Measurements from ENCODE around the gene PCSK2.
A peak's percentile ranks its signal among the peaks of the same experiment; 100 is the strongest.

PCSK2 gene

DNA sequence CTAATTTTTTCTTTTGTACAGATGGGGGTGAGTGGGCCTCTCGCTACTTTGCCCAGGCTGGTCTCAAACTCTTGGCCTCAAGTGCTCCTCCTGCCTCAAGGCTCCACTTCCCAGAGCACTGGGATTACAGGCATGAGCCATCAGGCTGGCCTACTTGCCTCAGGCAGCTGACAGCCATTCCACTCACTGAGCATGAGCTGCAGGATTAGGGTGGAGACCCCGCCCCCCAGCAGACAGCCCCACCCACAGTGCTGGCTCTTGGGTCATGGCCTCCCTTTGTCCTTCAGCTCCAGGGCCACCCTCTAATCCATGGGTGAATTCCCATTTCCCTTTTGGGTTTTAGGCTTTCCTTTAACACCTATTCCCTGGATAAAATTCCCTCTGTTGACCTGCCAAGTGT, 222.2 kb downstream of the PCSK2 start:
- Histone ChIP-seq H3K27me3 (replicated peaks in 2 of 5; ENCODE audit: control insufficient read depth in 4 of 5, insufficient read depth in 5 of 5, low read length in 4 of 5) (peaks cover 0 to 18% (median 8%) of the 10 kb centered on the region in 5 experiments), H3K36me3 (ENCODE audit: control insufficient read depth in 4 of 4, insufficient read depth in 4 of 4, low read length in 3 of 4) (no peaks in the 10 kb centered on the region), H3K9me3 (ENCODE audit: control extremely low read depth in 1 of 5, control insufficient read depth in 4 of 5, insufficient read depth in 2 of 5, low read depth in 1 of 5, low read length in 4 of 5) (peaks cover 0 to 4% (median 0%) of the 10 kb centered on the region in 5 experiments), H3K4me3 (ENCODE audit: control insufficient read depth in 1 of 7, extremely low read depth in 1 of 7, insufficient read depth in 4 of 7, low read depth in 2 of 7, low read length in 6 of 7) (no peak overlapping the region), H3K27ac (ENCODE audit: insufficient read depth in 1 of 2, low read depth in 1 of 2, low read length in 2 of 2, poor library complexity in 1 of 2, severe bottlenecking in 2 of 2) (no peak overlapping the region), H3K4me1 (ENCODE audit: control extremely low read depth in 1 of 4, control insufficient read depth in 4 of 4, insufficient read depth in 4 of 4, low read length in 3 of 4) (no peaks in the 10 kb centered on the region)
- DNase-seq, result no peak
- 100% methylated on average over 1 of the region's 2 CpGs for WGBS (ENCODE audit: insufficient coverage)
- ChIA-PET CTCF (no interaction called here), POLR2A (interaction anchor here (0.6 kb wide), 1 partner anchor 21 kb away, joined by 6 read pairs; no protein-coding TSS in a partner anchor)

DNA sequence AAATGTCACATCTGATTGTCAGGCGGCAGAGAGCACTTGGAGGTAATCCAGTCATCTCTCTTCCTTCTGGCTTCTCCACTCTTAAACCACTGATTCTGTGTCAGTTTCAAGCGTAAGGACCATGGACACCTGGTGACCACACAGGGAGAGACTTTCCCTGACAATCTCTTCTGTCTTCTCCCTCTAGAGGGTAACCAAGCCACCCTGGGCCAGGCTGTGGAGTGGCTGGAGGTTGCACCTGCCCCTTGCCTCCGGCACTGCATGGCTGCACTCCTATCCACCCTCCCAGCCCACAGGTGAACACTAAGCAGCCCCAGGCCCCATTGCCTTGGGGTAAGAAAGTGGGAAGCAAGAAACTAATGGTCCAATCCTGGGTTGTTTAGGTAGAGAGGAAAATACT, 225.6 kb downstream of the PCSK2 start:
- Histone ChIP-seq H3K27ac (ENCODE audit: insufficient read depth in 1 of 2, low read depth in 1 of 2, low read length in 2 of 2, poor library complexity in 1 of 2, severe bottlenecking in 2 of 2) (no peak overlapping the region), H3K36me3 (ENCODE audit: control insufficient read depth in 4 of 4, insufficient read depth in 4 of 4, low read length in 3 of 4) (no peaks in the 10 kb centered on the region), H3K4me1 (ENCODE audit: control extremely low read depth in 1 of 4, control insufficient read depth in 4 of 4, insufficient read depth in 4 of 4, low read length in 3 of 4) (no peaks in the 10 kb centered on the region), H3K4me3 (ENCODE audit: control insufficient read depth in 1 of 7, extremely low read depth in 1 of 7, insufficient read depth in 4 of 7, low read depth in 2 of 7, low read length in 6 of 7) (no peak overlapping the region), H3K27me3 (replicated peaks in 2 of 5; ENCODE audit: control insufficient read depth in 4 of 5, insufficient read depth in 5 of 5, low read length in 4 of 5) (peaks cover 0 to 15% (median 14%) of the 10 kb centered on the region in 5 experiments), H3K9me3 (ENCODE audit: control extremely low read depth in 1 of 5, control insufficient read depth in 4 of 5, insufficient read depth in 2 of 5, low read depth in 1 of 5, low read length in 4 of 5) (peaks cover 0 to 4% (median 0%) of the 10 kb centered on the region in 5 experiments)
- 96% methylated on average over 2 of the region's 3 CpGs for WGBS (ENCODE audit: insufficient coverage)
- ChIA-PET CTCF (no interaction called here), POLR2A (no interaction called here)
- no peak for DNase-seq

GRCh38 chr20:17453592-17453991, 226.8 kb downstream of the PCSK2 start:
- no peak overlapping the region for H3K4me3 ChIP-seq (ENCODE audit: control insufficient read depth in 1 of 7, extremely low read depth in 1 of 7, insufficient read depth in 4 of 7, low read depth in 2 of 7, low read length in 6 of 7)
- ChIA-PET CTCF (interaction anchor here (0.7 kb wide), 1 partner anchor 29 kb away, joined by 3 read pairs; no protein-coding TSS in a partner anchor), POLR2A (no interaction called here)
- H3K27me3 ChIP-seq (replicated peaks in 2 of 5; ENCODE audit: control insufficient read depth in 4 of 5, insufficient read depth in 5 of 5, low read length in 4 of 5), result peaks cover 0 to 16% (median 14%) of the 10 kb centered on the region in 5 experiments
- H3K27ac ChIP-seq (ENCODE audit: insufficient read depth in 1 of 2, low read depth in 1 of 2, low read length in 2 of 2, poor library complexity in 1 of 2, severe bottlenecking in 2 of 2), result no peak overlapping the region
- H3K4me1 ChIP-seq (ENCODE audit: control extremely low read depth in 1 of 4, control insufficient read depth in 4 of 4, insufficient read depth in 4 of 4, low read length in 3 of 4), result no peaks in the 10 kb centered on the region
- 94% methylated on average over 21 of the region's 22 CpGs for WGBS (ENCODE audit: insufficient coverage)
- no peak for DNase-seq
- no peaks in the 10 kb centered on the region for H3K36me3 ChIP-seq (ENCODE audit: control insufficient read depth in 4 of 4, insufficient read depth in 4 of 4, low read length in 3 of 4)
- H3K9me3 ChIP-seq (ENCODE audit: control extremely low read depth in 1 of 5, control insufficient read depth in 4 of 5, insufficient read depth in 2 of 5, low read depth in 1 of 5, low read length in 4 of 5), result peaks cover 0 to 4% (median 0%) of the 10 kb centered on the region in 5 experiments

DNA sequence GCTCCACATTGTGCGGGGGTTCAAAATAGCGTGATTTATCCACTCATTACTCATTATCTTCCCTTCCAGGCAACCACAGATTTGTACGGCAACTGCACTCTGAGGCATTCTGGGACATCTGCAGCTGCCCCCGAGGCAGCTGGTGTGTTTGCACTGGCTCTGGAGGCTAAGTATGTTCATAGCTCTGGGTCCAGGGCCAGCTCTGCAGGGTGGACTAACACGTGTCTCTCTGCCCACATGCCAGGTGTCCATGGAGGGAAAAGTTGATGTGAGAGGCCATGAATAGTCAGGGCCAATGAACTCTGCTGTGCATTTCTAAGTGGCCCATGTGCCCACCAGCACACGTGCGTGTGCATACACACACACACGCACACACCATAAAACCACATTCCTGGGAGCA, 229.4 kb downstream of the PCSK2 start:
- CTCF ChIA-PET, result interaction anchor here (1.0 kb wide), 1 partner anchor 24 kb away, joined by 3 read pairs; no protein-coding TSS in a partner anchor
- POLR2A ChIA-PET, result no interaction called here
- DNase-seq, result no peak
- Histone ChIP-seq H3K9me3 (ENCODE audit: control extremely low read depth in 1 of 5, control insufficient read depth in 4 of 5, insufficient read depth in 2 of 5, low read depth in 1 of 5, low read length in 4 of 5) (no peaks in the 10 kb centered on the region), H3K27ac (ENCODE audit: insufficient read depth in 1 of 2, low read depth in 1 of 2, low read length in 2 of 2, poor library complexity in 1 of 2, severe bottlenecking in 2 of 2) (no peak overlapping the region), H3K36me3 (ENCODE audit: control insufficient read depth in 4 of 4, insufficient read depth in 4 of 4, low read length in 3 of 4) (no peaks in the 10 kb centered on the region), H3K4me3 (ENCODE audit: control insufficient read depth in 1 of 7, extremely low read depth in 1 of 7, insufficient read depth in 4 of 7, low read depth in 2 of 7, low read length in 6 of 7) (no peak overlapping the region), H3K4me1 (ENCODE audit: control extremely low read depth in 1 of 4, control insufficient read depth in 4 of 4, insufficient read depth in 4 of 4, low read length in 3 of 4) (no peaks in the 10 kb centered on the region), H3K27me3 (replicated peaks in 2 of 5; ENCODE audit: control insufficient read depth in 4 of 5, insufficient read depth in 5 of 5, low read length in 4 of 5) (peaks cover 0 to 16% (median 14%) of the 10 kb centered on the region in 5 experiments)
- WGBS (ENCODE audit: insufficient coverage), result 100% methylated on average over 3 of the region's 8 CpGs

- ChIA-PET POLR2A (no interaction called here), CTCF (no interaction called here)
- H3K9me3 ChIP-seq (ENCODE audit: control extremely low read depth in 1 of 5, control insufficient read depth in 4 of 5, insufficient read depth in 2 of 5, low read depth in 1 of 5, low read length in 4 of 5), result no peaks in the 10 kb centered on the region
- no peak overlapping the region for H3K4me3 ChIP-seq (ENCODE audit: control insufficient read depth in 1 of 7, extremely low read depth in 1 of 7, insufficient read depth in 4 of 7, low read depth in 2 of 7, low read length in 6 of 7)
- peaks cover 0 to 16% (median 14%) of the 10 kb centered on the region in 5 experiments for H3K27me3 ChIP-seq (replicated peaks in 2 of 5; ENCODE audit: control insufficient read depth in 4 of 5, insufficient read depth in 5 of 5, low read length in 4 of 5)
- H3K27ac ChIP-seq (ENCODE audit: insufficient read depth in 1 of 2, low read depth in 1 of 2, low read length in 2 of 2, poor library complexity in 1 of 2, severe bottlenecking in 2 of 2), result no peak overlapping the region
- WGBS (ENCODE audit: insufficient coverage), result 80% methylated on average over 1 of the region's 1 CpG
- H3K4me1 ChIP-seq (ENCODE audit: control extremely low read depth in 1 of 4, control insufficient read depth in 4 of 4, insufficient read depth in 4 of 4, low read length in 3 of 4), result no peaks in the 10 kb centered on the region
- no peak for DNase-seq
- no peaks in the 10 kb centered on the region for H3K36me3 ChIP-seq (ENCODE audit: control insufficient read depth in 4 of 4, insufficient read depth in 4 of 4, low read length in 3 of 4)
Measured at GRCh38 chr20:17457079-17457478, 230.2 kb downstream of the PCSK2 start.

- POLR2A ChIA-PET, result no interaction called here
- no peaks in the 10 kb centered on the region for H3K36me3 ChIP-seq (ENCODE audit: control insufficient read depth in 4 of 4, insufficient read depth in 4 of 4, low read length in 3 of 4)
- WGBS (ENCODE audit: insufficient coverage), result 95% methylated on average over 4 of the region's 6 CpGs
- no peak overlapping the region for H3K27ac ChIP-seq (ENCODE audit: insufficient read depth in 1 of 2, low read depth in 1 of 2, low read length in 2 of 2, poor library complexity in 1 of 2, severe bottlenecking in 2 of 2)
- DNase-seq, result no peak
- CTCF ChIA-PET, result no interaction called here
- H3K4me3 ChIP-seq (ENCODE audit: control insufficient read depth in 1 of 7, extremely low read depth in 1 of 7, insufficient read depth in 4 of 7, low read depth in 2 of 7, low read length in 6 of 7), result no peak overlapping the region
- H3K9me3 ChIP-seq (ENCODE audit: control extremely low read depth in 1 of 5, control insufficient read depth in 4 of 5, insufficient read depth in 2 of 5, low read depth in 1 of 5, low read length in 4 of 5), result no peaks in the 10 kb centered on the region
- no peaks in the 10 kb centered on the region for H3K4me1 ChIP-seq (ENCODE audit: control extremely low read depth in 1 of 4, control insufficient read depth in 4 of 4, insufficient read depth in 4 of 4, low read length in 3 of 4)
- H3K27me3 ChIP-seq (replicated peaks in 2 of 5; ENCODE audit: control insufficient read depth in 4 of 5, insufficient read depth in 5 of 5, low read length in 4 of 5), result peaks cover 0 to 16% (median 12%) of the 10 kb centered on the region in 5 experiments
Measured at GRCh38 chr20:17457588-17458190, 230.8 kb downstream of the PCSK2 start.

GRCh38 chr20:17460119-17460518, 233.3 kb downstream of the PCSK2 start:
- Histone ChIP-seq H3K36me3 (ENCODE audit: control insufficient read depth in 4 of 4, insufficient read depth in 4 of 4, low read length in 3 of 4) (no peaks in the 10 kb centered on the region), H3K4me1 (ENCODE audit: control extremely low read depth in 1 of 4, control insufficient read depth in 4 of 4, insufficient read depth in 4 of 4, low read length in 3 of 4) (no peaks in the 10 kb centered on the region), H3K27ac (ENCODE audit: insufficient read depth in 1 of 2, low read depth in 1 of 2, low read length in 2 of 2, poor library complexity in 1 of 2, severe bottlenecking in 2 of 2) (no peak overlapping the region), H3K4me3 (ENCODE audit: control insufficient read depth in 1 of 7, extremely low read depth in 1 of 7, insufficient read depth in 4 of 7, low read depth in 2 of 7, low read length in 6 of 7) (no peak overlapping the region), H3K9me3 (ENCODE audit: control extremely low read depth in 1 of 5, control insufficient read depth in 4 of 5, insufficient read depth in 2 of 5, low read depth in 1 of 5, low read length in 4 of 5) (no peaks in the 10 kb centered on the region), H3K27me3 (replicated peaks in 2 of 5; ENCODE audit: control insufficient read depth in 4 of 5, insufficient read depth in 5 of 5, low read length in 4 of 5) (peaks cover 0 to 8% (median 2%) of the 10 kb centered on the region in 5 experiments)
- CTCF ChIA-PET, result interaction anchor here (1.2 kb wide), 1 partner anchor 27 kb away, joined by 3 read pairs; no protein-coding TSS in a partner anchor
- WGBS (ENCODE audit: insufficient coverage), result 100% methylated on average over 1 of the region's 2 CpGs
- POLR2A ChIA-PET, result no interaction called here
- DNase-seq, result peak in 2 of 3 donors; percentile 15 to 25

All from common myeloid progenitor, CD34-positive (primary cell).